ENCODE results near the gene TSBP1.
"Not testable (repeated sequence)": the region's sequence is repeated elsewhere in the genome, so short reads cannot be mapped to it uniquely, and the experiment has no call there.

TSBP1 gene

DNA sequence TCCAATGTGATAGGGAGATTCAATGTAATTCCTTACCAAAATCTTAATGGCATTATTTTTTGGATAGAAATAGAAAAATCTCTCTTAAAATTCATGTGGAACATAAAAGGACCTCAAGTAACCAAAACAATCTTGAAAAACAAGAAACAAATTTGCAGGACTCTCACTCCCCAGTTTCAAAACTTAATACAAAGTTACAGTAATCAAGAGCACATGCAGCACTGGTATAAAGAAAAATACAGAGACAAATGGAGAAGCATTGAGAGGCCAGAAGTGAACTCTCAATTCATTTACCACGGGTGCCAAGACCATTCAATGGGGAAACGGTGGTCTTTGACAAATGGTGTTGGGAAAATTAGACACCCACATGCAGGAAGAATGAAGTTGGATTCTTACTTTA lies 7.8 kb upstream of the TSBP1 start:
- no peak overlapping the region for H3K27ac ChIP-seq (ENCODE audit: low read depth, low read length)
- no peak overlapping the region for H3K4me3 ChIP-seq (ENCODE audit: low read depth in 1 of 2, low read length in 2 of 2)
- H3K9me3 ChIP-seq (ENCODE audit: control insufficient read depth in 1 of 2, low read length in 2 of 2) = no peaks in the 10 kb centered on the region
- no peaks in the 10 kb centered on the region for H3K36me3 ChIP-seq (ENCODE audit: control insufficient read depth in 1 of 2, insufficient read depth in 2 of 2, low read length in 2 of 2)
- H3K4me1 ChIP-seq (ENCODE audit: control insufficient read depth in 1 of 2, insufficient read depth in 2 of 2, low read length in 2 of 2) = peaks cover 10 to 24% of the 10 kb centered on the region in 2 donors
- no peak overlapping the region for H3K9ac ChIP-seq (ENCODE audit: low read depth in 1 of 2, low read length in 2 of 2)
- H3K27me3 ChIP-seq (ENCODE audit: control insufficient read depth in 1 of 2, insufficient read depth in 2 of 2, low read length in 2 of 2) = no peaks in the 10 kb centered on the region

DNA sequence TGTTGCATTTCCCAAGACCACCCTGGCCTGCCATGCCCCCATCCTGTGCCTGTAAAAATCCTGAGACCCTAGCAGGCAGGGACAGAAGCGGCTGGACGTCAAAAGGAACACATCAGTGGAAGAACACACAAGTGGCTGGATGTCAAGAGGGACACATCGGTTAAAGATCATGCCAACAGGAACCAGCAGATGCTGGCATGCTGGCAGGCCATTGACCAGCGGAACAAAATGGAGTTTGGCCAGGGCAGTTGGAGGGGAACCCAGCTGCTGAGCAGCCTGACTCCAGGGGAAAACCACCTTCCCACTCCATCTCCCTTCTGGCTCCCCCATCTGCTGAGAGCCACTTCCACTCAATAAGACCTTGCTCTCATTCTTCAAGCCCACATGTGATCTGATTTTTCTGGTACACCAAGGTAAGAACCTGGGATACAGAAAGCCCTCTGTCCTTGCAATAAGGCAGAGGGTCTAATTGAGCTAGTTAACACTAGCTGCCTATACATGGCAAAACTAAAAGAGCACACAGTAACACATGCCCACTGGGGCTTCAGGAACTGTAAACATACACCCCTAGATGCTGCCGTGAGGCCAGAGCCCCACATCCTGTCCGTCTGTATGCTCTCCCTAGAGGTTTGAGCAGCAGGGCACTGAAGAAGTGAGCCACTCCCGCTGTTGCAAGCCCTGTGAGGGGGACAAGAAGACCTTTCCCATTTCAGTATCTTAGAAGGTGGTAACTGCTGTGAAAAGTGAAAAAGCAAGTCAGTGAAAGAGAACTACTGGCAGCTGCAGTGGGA lies 4.2 kb upstream of the TSBP1 start:
- Histone ChIP-seq H3K9me3 (ENCODE audit: control insufficient read depth in 1 of 2, low read length in 2 of 2) (no peaks in the 10 kb centered on the region), H3K4me3 (ENCODE audit: low read depth in 1 of 2, low read length in 2 of 2) (no peak overlapping the region), H3K36me3 (ENCODE audit: control insufficient read depth in 1 of 2, insufficient read depth in 2 of 2, low read length in 2 of 2) (no peaks in the 10 kb centered on the region), H3K4me1 (ENCODE audit: control insufficient read depth in 1 of 2, insufficient read depth in 2 of 2, low read length in 2 of 2) (peaks cover 14 to 29% of the 10 kb centered on the region in 2 donors), H3K27me3 (ENCODE audit: control insufficient read depth in 1 of 2, insufficient read depth in 2 of 2, low read length in 2 of 2) (no peaks in the 10 kb centered on the region), H3K9ac (ENCODE audit: low read depth in 1 of 2, low read length in 2 of 2) (no peak overlapping the region), H3K27ac (ENCODE audit: low read depth, low read length) (no peak overlapping the region)

DNA sequence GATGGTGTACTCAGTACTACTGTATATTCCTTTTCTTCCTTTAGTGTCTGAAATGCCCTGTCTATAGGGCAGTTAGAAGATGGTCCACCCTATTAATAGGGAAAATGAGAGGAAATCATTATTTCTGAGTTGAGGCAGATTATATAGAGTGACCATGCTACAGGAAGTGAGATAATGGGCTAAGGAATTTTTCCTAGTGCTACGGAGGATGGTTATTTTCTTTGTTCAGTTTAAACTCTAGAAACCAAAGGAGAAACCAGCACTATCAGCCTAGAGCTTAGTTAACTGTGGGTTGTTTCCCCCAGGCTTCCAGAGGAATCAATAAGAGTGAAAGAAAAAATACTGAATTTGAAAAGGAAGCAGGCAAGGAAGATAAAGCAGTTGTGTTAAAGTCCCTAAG lies 474 bp downstream of the TSBP1 start:
- peaks cover 9 to 12% of the 10 kb centered on the region in 2 donors for H3K4me1 ChIP-seq (ENCODE audit: control insufficient read depth in 1 of 2, insufficient read depth in 2 of 2, low read length in 2 of 2)
- no peak overlapping the region for H3K27ac ChIP-seq (ENCODE audit: low read depth, low read length)
- H3K9me3 ChIP-seq (ENCODE audit: control insufficient read depth in 1 of 2, low read length in 2 of 2) = no peaks in the 10 kb centered on the region
- H3K4me3 ChIP-seq (ENCODE audit: low read depth in 1 of 2, low read length in 2 of 2) = no peak overlapping the region
- H3K9ac ChIP-seq (ENCODE audit: low read depth in 1 of 2, low read length in 2 of 2) = no peak overlapping the region
- no peaks in the 10 kb centered on the region for H3K36me3 ChIP-seq (ENCODE audit: control insufficient read depth in 1 of 2, insufficient read depth in 2 of 2, low read length in 2 of 2)
- H3K27me3 ChIP-seq (ENCODE audit: control insufficient read depth in 1 of 2, insufficient read depth in 2 of 2, low read length in 2 of 2) = no peaks in the 10 kb centered on the region

DNA sequence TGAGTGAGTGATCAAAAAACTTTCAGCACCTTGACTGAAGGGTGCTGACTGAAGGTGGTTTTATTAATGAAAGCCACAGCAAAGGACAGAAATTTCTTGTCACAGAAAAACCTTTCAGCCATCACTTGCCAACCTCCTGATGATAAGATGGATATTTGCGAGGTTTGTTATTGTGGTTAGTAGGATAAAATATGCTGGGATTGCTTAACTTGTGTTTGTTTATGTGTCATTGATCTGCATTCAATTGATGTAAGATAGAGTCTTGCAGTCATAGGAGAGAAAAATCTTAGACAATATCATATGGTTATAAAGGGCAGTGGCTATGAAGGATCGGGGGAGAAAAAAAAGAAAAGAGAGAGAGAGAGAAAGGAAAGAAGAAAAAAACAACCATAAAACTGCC lies 1.2 kb downstream of the TSBP1 start:
- Histone ChIP-seq H3K9me3 (ENCODE audit: control insufficient read depth in 1 of 2, low read length in 2 of 2) (no peaks in the 10 kb centered on the region), H3K36me3 (ENCODE audit: control insufficient read depth in 1 of 2, insufficient read depth in 2 of 2, low read length in 2 of 2) (no peaks in the 10 kb centered on the region), H3K9ac (ENCODE audit: low read depth in 1 of 2, low read length in 2 of 2) (no peak overlapping the region), H3K27ac (ENCODE audit: low read depth, low read length) (no peak overlapping the region), H3K27me3 (ENCODE audit: control insufficient read depth in 1 of 2, insufficient read depth in 2 of 2, low read length in 2 of 2) (no peaks in the 10 kb centered on the region), H3K4me1 (ENCODE audit: control insufficient read depth in 1 of 2, insufficient read depth in 2 of 2, low read length in 2 of 2) (peaks cover 7 to 10% of the 10 kb centered on the region in 2 donors), H3K4me3 (ENCODE audit: low read depth in 1 of 2, low read length in 2 of 2) (no peak overlapping the region)

DNA sequence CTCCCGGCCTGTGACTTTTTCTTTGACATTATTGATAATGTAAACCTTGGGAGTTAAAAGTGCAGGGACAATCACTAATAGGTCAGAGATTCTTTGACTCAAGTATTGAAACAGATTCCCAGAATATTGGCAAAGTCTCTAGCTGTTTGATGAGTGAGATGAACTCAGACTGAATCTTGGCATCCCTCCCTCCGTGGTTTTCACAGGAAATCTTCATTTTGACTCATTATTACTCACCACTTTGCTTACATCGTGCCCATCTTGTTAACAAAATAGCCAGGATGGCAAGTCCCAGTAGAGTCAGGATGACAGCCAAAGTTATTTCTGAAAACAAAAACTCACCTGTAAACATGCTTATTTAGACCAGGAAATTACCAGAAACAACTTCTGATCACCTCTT lies 2.0 kb downstream of the TSBP1 start:
- H3K4me1 ChIP-seq (ENCODE audit: control insufficient read depth in 1 of 2, insufficient read depth in 2 of 2, low read length in 2 of 2) = peaks cover 6% of the 10 kb centered on the region in 2 donors
- no peak overlapping the region for H3K4me3 ChIP-seq (ENCODE audit: low read depth in 1 of 2, low read length in 2 of 2)
- H3K9me3 ChIP-seq (ENCODE audit: control insufficient read depth in 1 of 2, low read length in 2 of 2) = no peaks in the 10 kb centered on the region
- H3K9ac ChIP-seq (ENCODE audit: low read depth in 1 of 2, low read length in 2 of 2) = no peak overlapping the region
- no peaks in the 10 kb centered on the region for H3K36me3 ChIP-seq (ENCODE audit: control insufficient read depth in 1 of 2, insufficient read depth in 2 of 2, low read length in 2 of 2)
- H3K27me3 ChIP-seq (ENCODE audit: control insufficient read depth in 1 of 2, insufficient read depth in 2 of 2, low read length in 2 of 2) = no peaks in the 10 kb centered on the region
- no peak overlapping the region for H3K27ac ChIP-seq (ENCODE audit: low read depth, low read length)

DNA sequence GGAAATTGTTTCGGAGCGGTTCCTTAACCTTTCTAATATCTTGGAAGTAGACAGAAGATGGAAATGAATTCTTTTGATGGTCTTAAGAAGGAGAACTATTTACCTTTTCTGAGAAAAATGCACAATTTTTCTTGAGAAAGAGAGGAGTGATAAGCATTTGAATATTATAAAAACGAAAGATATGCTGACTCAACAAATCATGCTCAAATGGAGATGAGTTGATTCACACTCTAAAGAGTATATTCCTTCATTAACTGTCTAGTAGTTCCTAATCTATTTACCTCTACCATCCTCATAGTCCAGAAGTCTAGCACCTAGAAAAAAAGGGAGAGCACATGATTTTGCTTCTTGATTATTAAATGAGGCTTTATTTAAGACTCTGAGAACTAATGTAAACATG lies 4.1 kb downstream of the TSBP1 start:
- H3K4me1 ChIP-seq (ENCODE audit: control insufficient read depth in 1 of 2, insufficient read depth in 2 of 2, low read length in 2 of 2) = no peaks in the 10 kb centered on the region
- H3K27me3 ChIP-seq (ENCODE audit: control insufficient read depth in 1 of 2, insufficient read depth in 2 of 2, low read length in 2 of 2) = no peaks in the 10 kb centered on the region
- H3K4me3 ChIP-seq (ENCODE audit: low read depth in 1 of 2, low read length in 2 of 2) = no peak overlapping the region
- no peaks in the 10 kb centered on the region for H3K9me3 ChIP-seq (ENCODE audit: control insufficient read depth in 1 of 2, low read length in 2 of 2)
- H3K27ac ChIP-seq (ENCODE audit: low read depth, low read length) = no peak overlapping the region
- no peak overlapping the region for H3K9ac ChIP-seq (ENCODE audit: low read depth in 1 of 2, low read length in 2 of 2)
- H3K36me3 ChIP-seq (ENCODE audit: control insufficient read depth in 1 of 2, insufficient read depth in 2 of 2, low read length in 2 of 2) = no peaks in the 10 kb centered on the region

DNA sequence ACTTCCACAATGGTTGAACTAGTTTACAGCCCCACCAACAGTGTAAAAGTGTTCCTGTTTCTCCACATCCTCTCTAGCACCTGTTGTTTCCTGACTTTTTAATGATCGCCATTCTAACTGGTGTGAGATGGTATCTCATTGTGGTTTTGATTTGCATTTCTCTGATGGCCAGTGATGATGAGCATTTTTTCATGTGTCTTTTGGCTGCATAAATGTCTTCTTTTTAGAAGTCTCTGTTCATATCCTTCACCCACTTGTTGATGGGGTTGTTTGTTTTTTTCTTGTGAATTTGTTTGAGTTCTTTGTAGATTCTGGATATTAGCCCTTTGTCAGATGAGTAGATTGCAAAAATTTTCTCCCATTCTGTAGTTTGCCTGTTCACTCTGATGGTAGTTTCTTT lies 12.5 kb downstream of the TSBP1 start:
- not testable (repeated sequence) for H3K27me3 ChIP-seq (ENCODE audit: control insufficient read depth in 1 of 2, insufficient read depth in 2 of 2, low read length in 2 of 2); H3K4me1 ChIP-seq (ENCODE audit: control insufficient read depth in 1 of 2, insufficient read depth in 2 of 2, low read length in 2 of 2); H3K36me3 ChIP-seq (ENCODE audit: control insufficient read depth in 1 of 2, insufficient read depth in 2 of 2, low read length in 2 of 2); H3K27ac ChIP-seq (ENCODE audit: low read depth, low read length); H3K9me3 ChIP-seq (ENCODE audit: control insufficient read depth in 1 of 2, low read length in 2 of 2); H3K9ac ChIP-seq (ENCODE audit: low read depth in 1 of 2, low read length in 2 of 2); H3K4me3 ChIP-seq (ENCODE audit: low read depth in 1 of 2, low read length in 2 of 2)

DNA sequence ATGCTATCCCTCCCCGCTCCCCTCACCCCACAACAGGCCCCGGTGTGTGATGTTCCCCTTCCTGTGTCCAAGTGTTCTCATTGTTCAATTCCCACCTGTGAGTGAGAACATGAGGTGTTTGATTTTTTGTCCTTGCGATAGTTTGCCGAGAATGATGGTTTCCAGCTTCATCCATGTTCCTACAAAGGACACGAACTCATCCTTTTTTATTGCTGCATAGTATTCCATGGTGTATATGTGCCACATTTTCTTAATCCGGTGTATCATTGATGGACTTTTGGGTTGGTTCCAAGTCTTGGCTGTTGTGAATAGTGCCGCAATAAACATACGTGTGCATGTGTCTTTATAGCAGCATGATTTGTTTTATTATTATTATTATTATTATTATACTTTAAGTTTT lies 13.2 kb downstream of the TSBP1 start:
- H3K9ac ChIP-seq (ENCODE audit: low read depth in 1 of 2, low read length in 2 of 2); H3K4me3 ChIP-seq (ENCODE audit: low read depth in 1 of 2, low read length in 2 of 2); H3K4me1 ChIP-seq (ENCODE audit: control insufficient read depth in 1 of 2, insufficient read depth in 2 of 2, low read length in 2 of 2); H3K9me3 ChIP-seq (ENCODE audit: control insufficient read depth in 1 of 2, low read length in 2 of 2); H3K27ac ChIP-seq (ENCODE audit: low read depth, low read length); H3K36me3 ChIP-seq (ENCODE audit: control insufficient read depth in 1 of 2, insufficient read depth in 2 of 2, low read length in 2 of 2); H3K27me3 ChIP-seq (ENCODE audit: control insufficient read depth in 1 of 2, insufficient read depth in 2 of 2, low read length in 2 of 2): not testable (repeated sequence)

DNA sequence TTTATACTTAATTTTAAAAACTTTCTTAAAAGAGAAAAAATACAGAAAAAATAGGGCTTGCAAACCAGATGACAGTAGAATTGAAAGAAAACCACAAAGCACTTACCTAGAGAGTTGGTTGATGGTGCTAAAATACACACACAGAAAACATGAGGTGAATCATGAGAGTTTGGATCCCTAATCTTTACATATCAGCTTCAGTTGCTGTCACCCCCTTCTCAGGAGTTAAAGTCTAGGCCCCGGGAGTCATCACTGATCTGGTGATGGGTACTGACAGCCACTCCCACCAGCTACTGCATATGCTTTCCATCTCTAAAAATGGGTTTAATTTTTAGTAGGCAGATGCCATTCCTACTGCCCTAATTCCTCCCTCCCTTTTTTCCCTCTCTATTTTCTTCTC lies 16.7 kb downstream of the TSBP1 start:
- Histone ChIP-seq H3K4me3 (ENCODE audit: low read depth in 1 of 2, low read length in 2 of 2) (no peak overlapping the region), H3K9ac (ENCODE audit: low read depth in 1 of 2, low read length in 2 of 2) (no peak overlapping the region), H3K27me3 (ENCODE audit: control insufficient read depth in 1 of 2, insufficient read depth in 2 of 2, low read length in 2 of 2) (no peaks in the 10 kb centered on the region), H3K9me3 (ENCODE audit: control insufficient read depth in 1 of 2, low read length in 2 of 2) (no peaks in the 10 kb centered on the region), H3K4me1 (ENCODE audit: control insufficient read depth in 1 of 2, insufficient read depth in 2 of 2, low read length in 2 of 2) (no peaks in the 10 kb centered on the region), H3K27ac (ENCODE audit: low read depth, low read length) (no peak overlapping the region), H3K36me3 (ENCODE audit: control insufficient read depth in 1 of 2, insufficient read depth in 2 of 2, low read length in 2 of 2) (no peaks in the 10 kb centered on the region)

DNA sequence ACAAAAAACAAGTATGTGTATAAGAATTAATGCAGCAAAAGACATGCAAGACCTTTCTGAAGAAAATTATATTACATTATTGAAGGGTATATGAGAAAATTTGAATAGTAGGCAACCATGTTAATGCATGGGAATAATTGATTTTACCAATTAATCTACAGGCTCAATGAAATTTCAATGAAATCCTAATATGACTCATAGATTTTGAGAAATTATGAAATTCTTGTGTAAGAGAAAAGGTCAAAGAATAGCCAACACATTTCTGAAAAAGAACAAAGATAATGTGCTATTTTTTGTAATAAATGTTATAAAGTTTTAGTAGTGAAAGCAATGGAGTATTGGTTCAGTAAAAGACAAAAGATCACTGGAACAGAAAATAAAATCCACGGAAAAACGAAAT lies 18.4 kb downstream of the TSBP1 start:
- no peaks in the 10 kb centered on the region for H3K9me3 ChIP-seq (ENCODE audit: control insufficient read depth in 1 of 2, low read length in 2 of 2)
- H3K27ac ChIP-seq (ENCODE audit: low read depth, low read length) = no peak overlapping the region
- no peak overlapping the region for H3K9ac ChIP-seq (ENCODE audit: low read depth in 1 of 2, low read length in 2 of 2)
- no peaks in the 10 kb centered on the region for H3K36me3 ChIP-seq (ENCODE audit: control insufficient read depth in 1 of 2, insufficient read depth in 2 of 2, low read length in 2 of 2)
- H3K4me1 ChIP-seq (ENCODE audit: control insufficient read depth in 1 of 2, insufficient read depth in 2 of 2, low read length in 2 of 2) = no peaks in the 10 kb centered on the region
- no peaks in the 10 kb centered on the region for H3K27me3 ChIP-seq (ENCODE audit: control insufficient read depth in 1 of 2, insufficient read depth in 2 of 2, low read length in 2 of 2)
- no peak overlapping the region for H3K4me3 ChIP-seq (ENCODE audit: low read depth in 1 of 2, low read length in 2 of 2)

DNA sequence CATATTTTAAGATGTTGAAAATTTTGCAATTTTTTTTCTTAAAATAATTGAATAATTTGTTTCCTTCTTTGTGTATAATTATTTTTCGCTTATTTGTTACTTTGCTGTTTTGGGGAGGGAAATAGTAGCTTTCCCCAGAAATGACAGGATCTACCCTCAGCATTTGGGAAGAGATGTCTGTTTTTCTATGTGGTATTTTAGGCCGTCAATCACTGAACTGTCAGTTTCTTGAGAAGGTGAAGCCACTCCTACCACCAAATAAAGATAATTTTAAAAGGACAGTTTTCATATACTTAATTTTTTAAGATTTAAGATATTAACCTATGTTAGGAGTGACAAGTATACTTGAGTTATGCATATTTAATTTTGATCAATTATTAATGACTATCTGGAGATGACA lies 31.5 kb downstream of the TSBP1 start:
- H3K9ac ChIP-seq (ENCODE audit: low read depth in 1 of 2, low read length in 2 of 2) = no peak overlapping the region
- no peaks in the 10 kb centered on the region for H3K9me3 ChIP-seq (ENCODE audit: control insufficient read depth in 1 of 2, low read length in 2 of 2)
- H3K4me3 ChIP-seq (ENCODE audit: low read depth in 1 of 2, low read length in 2 of 2) = no peak overlapping the region
- no peak overlapping the region for H3K27ac ChIP-seq (ENCODE audit: low read depth, low read length)
- no peaks in the 10 kb centered on the region for H3K36me3 ChIP-seq (ENCODE audit: control insufficient read depth in 1 of 2, insufficient read depth in 2 of 2, low read length in 2 of 2)
- H3K4me1 ChIP-seq (ENCODE audit: control insufficient read depth in 1 of 2, insufficient read depth in 2 of 2, low read length in 2 of 2) = no peaks in the 10 kb centered on the region
- no peaks in the 10 kb centered on the region for H3K27me3 ChIP-seq (ENCODE audit: control insufficient read depth in 1 of 2, insufficient read depth in 2 of 2, low read length in 2 of 2)

Measured in duodenal mucosa (tissue), 2 donors.